ENCODE data around the gene GPR18. TPM values are rescaled to one million over a fixed set of nuclear protein-coding genes. Genes with fewer than 3 reads are reported as not detected.
"Not testable (repeated sequence)": the region's sequence is repeated elsewhere in the genome, so short reads cannot be mapped to it uniquely, and the experiment has no call there.

GPR18 gene
- total and polyA plus RNA-seq, 8 donors: 0.17 to 0.65 (median 0.46) TPM; not detected in 1

DNA sequence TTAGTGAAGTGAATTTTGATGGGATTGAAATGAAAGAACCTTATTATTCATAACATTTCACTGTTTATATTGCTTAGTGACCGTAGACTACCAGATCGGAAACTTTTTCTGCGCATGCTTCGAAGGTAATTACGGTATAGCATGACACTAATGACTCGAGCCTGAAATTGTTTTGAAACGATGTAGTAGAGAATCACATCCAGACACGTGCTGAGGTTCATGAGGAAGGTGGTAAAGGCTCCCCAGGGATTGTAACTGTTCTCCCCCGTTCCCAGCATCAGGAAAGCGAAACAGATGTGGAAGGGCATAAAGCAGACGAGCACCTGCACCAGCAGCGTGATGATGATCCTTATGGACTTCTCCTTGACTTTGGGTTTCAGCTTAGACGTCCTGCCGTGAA, 3.3 kb downstream of the GPR18 start:
- Histone ChIP-seq H3K36me3 (peaks cover 0 to 13% of the 10 kb centered on the region in 2 donors), H3K4me3 (no peak overlapping the region), H3K4me1 (peaks cover 0 to 23% of the 10 kb centered on the region in 2 donors), H3K27me3 (no peaks in the 10 kb centered on the region), H3K27ac (no peak overlapping the region), H3K9me3 (no peaks in the 10 kb centered on the region)
- TF ChIP-seq, protein P1, sequence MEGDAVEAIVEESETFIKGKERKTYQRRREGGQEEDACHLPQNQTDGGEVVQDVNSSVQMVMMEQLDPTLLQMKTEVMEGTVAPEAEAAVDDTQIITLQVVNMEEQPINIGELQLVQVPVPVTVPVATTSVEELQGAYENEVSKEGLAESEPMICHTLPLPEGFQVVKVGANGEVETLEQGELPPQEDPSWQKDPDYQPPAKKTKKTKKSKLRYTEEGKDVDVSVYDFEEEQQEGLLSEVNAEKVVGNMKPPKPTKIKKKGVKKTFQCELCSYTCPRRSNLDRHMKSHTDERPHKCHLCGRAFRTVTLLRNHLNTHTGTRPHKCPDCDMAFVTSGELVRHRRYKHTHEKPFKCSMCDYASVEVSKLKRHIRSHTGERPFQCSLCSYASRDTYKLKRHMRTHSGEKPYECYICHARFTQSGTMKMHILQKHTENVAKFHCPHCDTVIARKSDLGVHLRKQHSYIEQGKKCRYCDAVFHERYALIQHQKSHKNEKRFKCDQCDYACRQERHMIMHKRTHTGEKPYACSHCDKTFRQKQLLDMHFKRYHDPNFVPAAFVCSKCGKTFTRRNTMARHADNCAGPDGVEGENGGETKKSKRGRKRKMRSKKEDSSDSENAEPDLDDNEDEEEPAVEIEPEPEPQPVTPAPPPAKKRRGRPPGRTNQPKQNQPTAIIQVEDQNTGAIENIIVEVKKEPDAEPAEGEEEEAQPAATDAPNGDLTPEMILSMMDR (IDR thresholded peaks at IDR 0.05): no peak
- DNase-seq (no peak), ATAC-seq (no peak)
- intact Hi-C loops (cut with DNase I): no loop called here

DNA sequence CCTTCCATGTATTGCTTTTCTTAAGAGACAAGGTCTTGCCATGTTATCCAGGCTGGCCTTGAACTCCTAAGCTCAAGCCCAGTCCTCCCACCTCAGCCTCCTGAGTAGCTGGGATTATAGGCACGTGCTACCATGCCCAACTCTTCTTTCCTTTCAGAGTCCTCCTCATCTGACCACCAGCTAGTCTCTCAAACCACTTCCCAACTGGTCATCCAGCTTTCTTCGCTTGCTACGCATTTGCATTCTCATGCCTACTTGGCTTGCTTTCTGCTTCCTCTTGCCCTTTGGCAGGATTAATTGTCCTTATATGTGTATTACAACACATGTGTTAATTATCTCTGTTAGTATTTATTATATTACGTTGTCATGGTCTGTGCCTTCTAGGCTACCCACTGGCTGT, 6.3 kb downstream of the GPR18 start:
- intact Hi-C loops (cut with DNase I): no loop called here
- TF ChIP-seq, protein P1 (IDR thresholded peaks at IDR 0.05): no peak
- Histone ChIP-seq H3K27ac (no peak overlapping the region), H3K36me3 (peaks cover 0 to 31% of the 10 kb centered on the region in 2 donors), H3K9me3 (no peaks in the 10 kb centered on the region), H3K4me1 (peaks cover 0 to 6% of the 10 kb centered on the region in 2 donors), H3K4me3 (no peak overlapping the region), H3K27me3 (no peaks in the 10 kb centered on the region)
- DNase-seq (no peak), ATAC-seq (no peak)

DNA sequence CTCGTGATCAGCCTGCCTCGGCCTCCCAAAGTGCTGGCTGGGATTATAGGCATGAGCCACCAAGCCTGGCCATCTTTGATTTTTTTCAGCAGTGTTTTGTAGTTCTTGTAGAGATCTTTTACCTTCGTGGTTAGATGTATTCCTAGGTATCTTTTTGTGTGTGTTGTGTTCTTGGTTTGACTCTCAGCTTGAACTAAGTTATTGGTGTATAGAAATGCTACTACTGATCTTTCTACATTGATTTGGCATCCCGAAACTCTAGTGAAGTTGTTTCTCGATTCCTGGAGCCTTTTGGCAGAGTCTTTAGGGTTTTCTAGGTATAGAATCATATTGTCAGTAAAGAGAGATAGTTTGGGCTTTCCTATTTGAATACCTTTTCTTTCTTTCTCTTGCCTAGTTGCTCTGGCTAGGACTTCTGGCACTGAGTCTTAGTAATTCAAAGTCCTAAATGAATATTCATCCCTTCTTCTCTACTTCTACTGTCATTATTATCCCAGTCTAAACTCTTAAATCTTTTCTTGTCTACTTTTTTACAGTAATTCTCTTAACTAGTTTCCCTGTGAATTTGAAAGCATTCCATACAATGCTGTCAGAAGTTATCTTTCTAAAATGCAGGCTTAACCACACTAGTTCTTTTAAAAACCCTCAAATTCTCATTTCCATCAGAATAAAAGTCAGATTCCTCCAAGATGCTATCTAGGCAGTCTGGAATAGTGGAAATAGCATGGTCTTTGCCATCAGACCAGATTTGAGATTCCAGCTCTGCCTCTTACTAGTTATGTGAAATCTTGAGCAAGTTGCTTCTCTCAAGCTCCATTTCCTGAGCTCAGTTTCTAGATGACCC, 7.0 kb downstream of the GPR18 start:
- H3K9me3 ChIP-seq: no peaks in the 10 kb centered on the region
- H3K27ac ChIP-seq: no peak overlapping the region
- no peaks in the 10 kb centered on the region for H3K4me1 ChIP-seq
- no peak overlapping the region for H3K4me3 ChIP-seq
- ATAC-seq (no peak), DNase-seq (no peak)
- TF ChIP-seq, protein P1 (IDR thresholded peaks at IDR 0.05): no peak
- no peaks in the 10 kb centered on the region for H3K27me3 ChIP-seq
- intact Hi-C loops (cut with DNase I): no loop called here
- H3K36me3 ChIP-seq: peaks cover 0 to 34% of the 10 kb centered on the region in 2 donors

DNA sequence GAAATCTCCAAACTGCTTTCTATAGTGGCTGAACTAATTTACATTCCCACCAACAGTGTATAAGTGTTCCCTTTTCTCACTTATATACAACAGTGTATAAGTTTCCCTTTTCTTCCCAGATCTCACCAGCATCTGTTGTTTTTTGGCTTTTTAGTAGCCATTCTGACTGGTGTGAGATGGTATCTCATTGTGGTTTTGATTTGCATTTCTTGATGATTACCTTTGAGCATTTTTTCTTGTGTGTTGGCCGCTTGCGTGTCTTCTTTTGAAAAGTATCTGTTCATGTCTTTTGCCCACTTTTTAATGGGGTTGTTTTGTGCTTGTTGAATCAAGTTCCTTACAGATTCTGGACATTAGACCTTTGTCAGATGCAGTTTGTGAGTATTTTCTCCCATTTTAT, 8.6 kb downstream of the GPR18 start:
- H3K9me3 ChIP-seq; DNase-seq; ATAC-seq; H3K4me1 ChIP-seq; H3K27ac ChIP-seq; H3K27me3 ChIP-seq; intact Hi-C loops (cut with DNase I); H3K4me3 ChIP-seq: not testable (repeated sequence)
- peaks cover 0 to 39% of the 10 kb centered on the region in 2 donors for H3K36me3 ChIP-seq

DNA sequence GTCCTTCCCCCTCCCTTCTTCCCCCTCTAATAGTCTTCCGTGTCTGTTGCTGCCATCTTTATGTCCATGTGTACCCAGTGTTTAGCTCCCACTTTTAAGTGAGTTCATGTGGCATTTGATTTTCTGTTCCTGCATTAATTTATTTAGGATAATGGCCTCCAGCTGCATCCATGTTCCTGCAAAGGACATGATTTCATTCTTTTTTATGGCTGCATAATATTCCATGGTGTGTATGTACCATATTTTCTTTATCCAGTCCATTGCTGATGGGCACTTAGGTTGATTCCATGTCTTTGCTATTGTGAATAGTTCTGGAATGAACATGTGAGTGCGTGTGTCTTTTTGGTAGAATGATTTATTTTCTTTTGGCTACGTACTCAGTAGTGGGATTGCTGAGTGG, 9.0 kb downstream of the GPR18 start:
- ATAC-seq; H3K4me1 ChIP-seq; H3K9me3 ChIP-seq; H3K4me3 ChIP-seq; H3K27ac ChIP-seq; intact Hi-C loops (cut with DNase I); H3K27me3 ChIP-seq; DNase-seq: not testable (repeated sequence)
- peaks cover 0 to 42% of the 10 kb centered on the region in 2 donors for H3K36me3 ChIP-seq

DNA sequence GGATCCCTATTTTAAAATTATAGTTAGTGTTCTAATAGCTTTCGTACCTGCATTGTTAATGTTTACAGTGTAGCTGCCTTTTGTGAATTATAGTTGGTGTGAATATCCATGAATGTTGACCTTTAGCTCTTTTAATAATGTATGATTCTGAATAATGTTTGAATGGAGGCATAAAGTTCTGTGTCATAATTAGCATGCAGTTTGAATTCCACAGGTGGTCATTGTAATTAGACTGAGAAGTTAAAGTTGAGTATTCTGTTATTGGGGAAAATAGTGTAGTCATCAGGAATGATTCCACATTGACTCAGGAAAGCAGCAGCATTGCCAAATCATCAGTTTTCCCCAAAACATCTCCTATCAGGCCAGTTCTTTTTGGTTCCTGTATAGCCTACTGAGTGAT, 12.1 kb downstream of the GPR18 start:
- no peak for DNase-seq
- ATAC-seq: no peak

More for the DNA sequence above, 12.1 kb downstream of the GPR18 start:
- H3K36me3 ChIP-seq: peaks cover 0 to 45% of the 10 kb centered on the region in 2 donors
- no peak overlapping the region for H3K27ac ChIP-seq
- no peaks in the 10 kb centered on the region for H3K4me1 ChIP-seq
- intact Hi-C loops (cut with DNase I): no loop called here
- H3K4me3 ChIP-seq: no peak overlapping the region
- no peaks in the 10 kb centered on the region for H3K9me3 ChIP-seq
- H3K27me3 ChIP-seq: no peaks in the 10 kb centered on the region
- TF ChIP-seq, protein P1 (IDR thresholded peaks at IDR 0.05): no peak

Measured in left lung (tissue), 10 donors.